ENCODE data around the gene MTURN. TPM values are rescaled to one million over a fixed set of nuclear protein-coding genes. Genes with fewer than 3 reads are reported as not detected.

MTURN gene
- total and polyA plus RNA-seq, 10 of the 15 experiments (the other 5 are each of a cell fraction or from before 2014, with no cell fraction given), result 0.52 to 5.0 (median 3.3) TPM

- TF ChIP-seq SMC3 (IDR thresholded peaks at IDR 0.05; ENCODE audit: borderline replicate concordance, low read length) (peak; percentile 91), YY1 (IDR thresholded peaks at IDR 0.05; ENCODE audit: low read depth, low read length) (peak; percentile 49; the same call in 1 of the 2 replicates), SMAD1 (IDR thresholded peaks at IDR 0.05; ENCODE audit: low read depth, partially characterized antibody) (no peak), SMARCA5 (IDR thresholded peaks at IDR 0.05) (peak; percentile 10; the same call in 1 of the 2 replicates), ZNF384 (IDR thresholded peaks at IDR 0.05; ENCODE audit: borderline replicate concordance, low read depth, low read length) (peak; percentile 20; the same call in 1 of the 2 replicates), ZNF207 (IDR thresholded peaks at IDR 0.05; ENCODE audit: borderline replicate concordance) (no peak), IRF4 (IDR thresholded peaks at IDR 0.05; ENCODE audit: low read depth, low read length) (no peak), POLR2A (IDR thresholded peaks at IDR 0.05; ENCODE audit: low read depth, low read length) (no peak), RAD21 (IDR thresholded peaks at IDR 0.05; ENCODE audit: insufficient read depth, low read depth, low read length) (peak; percentile 97), FOXK2 (IDR thresholded peaks at IDR 0.05) (no peak), TBL1XR1 (IDR thresholded peaks at IDR 0.05; ENCODE audit: low read depth, low read length) (no peak), POLR2AphosphoS2 (IDR thresholded peaks at IDR 0.05; ENCODE audit: low read depth, low read length) (no peak), EED (IDR thresholded peaks at IDR 0.05; ENCODE audit: low read depth) (no peak), SREBF1 (IDR thresholded peaks at IDR 0.05; ENCODE audit: low read length) (no peak), IKZF1 (conservative IDR thresholded peaks at IDR 0.05) (peak; percentile 29; the same call in 1 of the 2 replicates), SUPT20H (IDR thresholded peaks at IDR 0.05; ENCODE audit: borderline replicate concordance, control insufficient read depth, low read depth, low read length) (no peak), FOXM1 (IDR thresholded peaks at IDR 0.05; ENCODE audit: low read depth, low read length) (0 out of 2 replicates have a peak, but pooled peaks have one; percentile 26), RCOR1 (conservative IDR thresholded peaks at IDR 0.05; ENCODE audit: low read depth, low read length) (no peak), IKZF2 (IDR thresholded peaks at IDR 0.05) (peak; percentile 17 to 43; a peak in 1 of 4 replicates), MYC (IDR thresholded peaks at IDR 0.05; ENCODE audit: insufficient read depth, insufficient read length, insufficient replicate concordance, low read length, severe bottlenecking) (no peak)
- TF ChIP-seq, protein P1, sequence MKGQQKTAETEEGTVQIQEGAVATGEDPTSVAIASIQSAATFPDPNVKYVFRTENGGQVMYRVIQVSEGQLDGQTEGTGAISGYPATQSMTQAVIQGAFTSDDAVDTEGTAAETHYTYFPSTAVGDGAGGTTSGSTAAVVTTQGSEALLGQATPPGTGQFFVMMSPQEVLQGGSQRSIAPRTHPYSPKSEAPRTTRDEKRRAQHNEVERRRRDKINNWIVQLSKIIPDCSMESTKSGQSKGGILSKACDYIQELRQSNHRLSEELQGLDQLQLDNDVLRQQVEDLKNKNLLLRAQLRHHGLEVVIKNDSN (IDR thresholded peaks at IDR 0.05; ENCODE audit: borderline replicate concordance, extremely low read length, insufficient read depth, low read depth, low read length), result no peak
- TF ChIP-seq, protein P2, sequence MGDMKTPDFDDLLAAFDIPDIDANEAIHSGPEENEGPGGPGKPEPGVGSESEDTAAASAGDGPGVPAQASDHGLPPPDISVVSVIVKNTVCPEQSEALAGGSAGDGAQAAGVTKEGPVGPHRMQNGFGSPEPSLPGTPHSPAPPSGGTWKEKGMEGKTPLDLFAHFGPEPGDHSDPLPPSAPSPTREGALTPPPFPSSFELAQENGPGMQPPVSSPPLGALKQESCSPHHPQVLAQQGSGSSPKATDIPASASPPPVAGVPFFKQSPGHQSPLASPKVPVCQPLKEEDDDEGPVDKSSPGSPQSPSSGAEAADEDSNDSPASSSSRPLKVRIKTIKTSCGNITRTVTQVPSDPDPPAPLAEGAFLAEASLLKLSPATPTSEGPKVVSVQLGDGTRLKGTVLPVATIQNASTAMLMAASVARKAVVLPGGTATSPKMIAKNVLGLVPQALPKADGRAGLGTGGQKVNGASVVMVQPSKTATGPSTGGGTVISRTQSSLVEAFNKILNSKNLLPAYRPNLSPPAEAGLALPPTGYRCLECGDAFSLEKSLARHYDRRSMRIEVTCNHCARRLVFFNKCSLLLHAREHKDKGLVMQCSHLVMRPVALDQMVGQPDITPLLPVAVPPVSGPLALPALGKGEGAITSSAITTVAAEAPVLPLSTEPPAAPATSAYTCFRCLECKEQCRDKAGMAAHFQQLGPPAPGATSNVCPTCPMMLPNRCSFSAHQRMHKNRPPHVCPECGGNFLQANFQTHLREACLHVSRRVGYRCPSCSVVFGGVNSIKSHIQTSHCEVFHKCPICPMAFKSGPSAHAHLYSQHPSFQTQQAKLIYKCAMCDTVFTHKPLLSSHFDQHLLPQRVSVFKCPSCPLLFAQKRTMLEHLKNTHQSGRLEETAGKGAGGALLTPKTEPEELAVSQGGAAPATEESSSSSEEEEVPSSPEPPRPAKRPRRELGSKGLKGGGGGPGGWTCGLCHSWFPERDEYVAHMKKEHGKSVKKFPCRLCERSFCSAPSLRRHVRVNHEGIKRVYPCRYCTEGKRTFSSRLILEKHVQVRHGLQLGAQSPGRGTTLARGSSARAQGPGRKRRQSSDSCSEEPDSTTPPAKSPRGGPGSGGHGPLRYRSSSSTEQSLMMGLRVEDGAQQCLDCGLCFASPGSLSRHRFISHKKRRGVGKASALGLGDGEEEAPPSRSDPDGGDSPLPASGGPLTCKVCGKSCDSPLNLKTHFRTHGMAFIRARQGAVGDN (IDR thresholded peaks at IDR 0.05), result no peak
Observed at GRCh38 chr7:30164567-30164966, 29.8 kb downstream of the MTURN start (continued).

Data from GM12878 (cell line).